ENCODE results near the gene CCNO.

The CCNO gene

GRCh38 chr5:55241746-55242145 is 8.3 kb upstream of the CCNO start:
- no peak for DNase-seq (ENCODE audit: low spot score)
- in situ Hi-C loops (cut with MboI; ENCODE audit: low pct_unique_long_range_greater_than_20kb, low sequenced_read_pairs, unreplicated experiment) = no loop called here
- no peak for TF ChIP-seq CTCF (IDR thresholded peaks at IDR 0.05; ENCODE audit: extremely low read depth, insufficient read depth, missing control alignments)

- DNase-seq (ENCODE audit: low spot score) = no peak
- TF ChIP-seq CTCF (IDR thresholded peaks at IDR 0.05; ENCODE audit: extremely low read depth, insufficient read depth, missing control alignments) = no peak
- in situ Hi-C loops (cut with MboI; ENCODE audit: low pct_unique_long_range_greater_than_20kb, low sequenced_read_pairs, unreplicated experiment) = no loop called here
These were observed 3.4 kb upstream of the CCNO start for GRCh38 chr5:55236800-55237199.

- in situ Hi-C loops (cut with MboI; ENCODE audit: low pct_unique_long_range_greater_than_20kb, low sequenced_read_pairs, unreplicated experiment) = no loop called here
- no peak for DNase-seq (ENCODE audit: low spot score)
- no peak for TF ChIP-seq CTCF (IDR thresholded peaks at IDR 0.05; ENCODE audit: extremely low read depth, insufficient read depth, missing control alignments)
These were observed 803 bp upstream of the CCNO start for GRCh38 chr5:55234121-55234700.

- in situ Hi-C loops (cut with MboI; ENCODE audit: low pct_unique_long_range_greater_than_20kb, low sequenced_read_pairs, unreplicated experiment) = no loop called here
- no peak for TF ChIP-seq CTCF (IDR thresholded peaks at IDR 0.05; ENCODE audit: extremely low read depth, insufficient read depth, missing control alignments)
- peak; percentile 33 for DNase-seq (ENCODE audit: low spot score)
These were observed 980 bp downstream of the CCNO start for GRCh38 chr5:55232271-55232984.

- no peak for DNase-seq (ENCODE audit: low spot score)
- in situ Hi-C loops (cut with MboI; ENCODE audit: low pct_unique_long_range_greater_than_20kb, low sequenced_read_pairs, unreplicated experiment) = no loop called here
- TF ChIP-seq CTCF (IDR thresholded peaks at IDR 0.05; ENCODE audit: extremely low read depth, insufficient read depth, missing control alignments) = no peak
These were observed 1.5 kb downstream of the CCNO start for GRCh38 chr5:55231919-55232270.

GRCh38 chr5:55231029-55231918 is 2.1 kb downstream of the CCNO start:
- in situ Hi-C loops (cut with MboI; ENCODE audit: low pct_unique_long_range_greater_than_20kb, low sequenced_read_pairs, unreplicated experiment) = no loop called here
- no peak for TF ChIP-seq CTCF (IDR thresholded peaks at IDR 0.05; ENCODE audit: extremely low read depth, insufficient read depth, missing control alignments)
- peak; percentile 46 for DNase-seq (ENCODE audit: low spot score)

Data from GM13977 (cell line).